ENCODE results near the gene SOX5.

GRCh38 chr12:23763724-23764123 is 185.7 kb downstream of the SOX5 start:
- TF ChIP-seq, protein P1, sequence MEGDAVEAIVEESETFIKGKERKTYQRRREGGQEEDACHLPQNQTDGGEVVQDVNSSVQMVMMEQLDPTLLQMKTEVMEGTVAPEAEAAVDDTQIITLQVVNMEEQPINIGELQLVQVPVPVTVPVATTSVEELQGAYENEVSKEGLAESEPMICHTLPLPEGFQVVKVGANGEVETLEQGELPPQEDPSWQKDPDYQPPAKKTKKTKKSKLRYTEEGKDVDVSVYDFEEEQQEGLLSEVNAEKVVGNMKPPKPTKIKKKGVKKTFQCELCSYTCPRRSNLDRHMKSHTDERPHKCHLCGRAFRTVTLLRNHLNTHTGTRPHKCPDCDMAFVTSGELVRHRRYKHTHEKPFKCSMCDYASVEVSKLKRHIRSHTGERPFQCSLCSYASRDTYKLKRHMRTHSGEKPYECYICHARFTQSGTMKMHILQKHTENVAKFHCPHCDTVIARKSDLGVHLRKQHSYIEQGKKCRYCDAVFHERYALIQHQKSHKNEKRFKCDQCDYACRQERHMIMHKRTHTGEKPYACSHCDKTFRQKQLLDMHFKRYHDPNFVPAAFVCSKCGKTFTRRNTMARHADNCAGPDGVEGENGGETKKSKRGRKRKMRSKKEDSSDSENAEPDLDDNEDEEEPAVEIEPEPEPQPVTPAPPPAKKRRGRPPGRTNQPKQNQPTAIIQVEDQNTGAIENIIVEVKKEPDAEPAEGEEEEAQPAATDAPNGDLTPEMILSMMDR (IDR thresholded peaks at IDR 0.05): no peak
- no peak for TF ChIP-seq POLR2A (IDR thresholded peaks at IDR 0.05)

Measured in sigmoid colon (tissue), 3 donors.